GM21423 (cell line): ENCODE data around the gene CDH4.
"Not testable (repeated sequence)": the region's sequence is repeated elsewhere in the genome, so short reads cannot be mapped to it uniquely, and the experiment has no call there.

Source experiments
- ATAC-seq: cut with Tn5 transposase; IDR thresholded peaks from one replicate; pipeline ENCODE4 v1.9.1; 2021; ENCODE audit warnings: mild to moderate bottlenecking, moderate library complexity; ENCODE audit not compliant: unreplicated experiment

CDH4 gene

DNA sequence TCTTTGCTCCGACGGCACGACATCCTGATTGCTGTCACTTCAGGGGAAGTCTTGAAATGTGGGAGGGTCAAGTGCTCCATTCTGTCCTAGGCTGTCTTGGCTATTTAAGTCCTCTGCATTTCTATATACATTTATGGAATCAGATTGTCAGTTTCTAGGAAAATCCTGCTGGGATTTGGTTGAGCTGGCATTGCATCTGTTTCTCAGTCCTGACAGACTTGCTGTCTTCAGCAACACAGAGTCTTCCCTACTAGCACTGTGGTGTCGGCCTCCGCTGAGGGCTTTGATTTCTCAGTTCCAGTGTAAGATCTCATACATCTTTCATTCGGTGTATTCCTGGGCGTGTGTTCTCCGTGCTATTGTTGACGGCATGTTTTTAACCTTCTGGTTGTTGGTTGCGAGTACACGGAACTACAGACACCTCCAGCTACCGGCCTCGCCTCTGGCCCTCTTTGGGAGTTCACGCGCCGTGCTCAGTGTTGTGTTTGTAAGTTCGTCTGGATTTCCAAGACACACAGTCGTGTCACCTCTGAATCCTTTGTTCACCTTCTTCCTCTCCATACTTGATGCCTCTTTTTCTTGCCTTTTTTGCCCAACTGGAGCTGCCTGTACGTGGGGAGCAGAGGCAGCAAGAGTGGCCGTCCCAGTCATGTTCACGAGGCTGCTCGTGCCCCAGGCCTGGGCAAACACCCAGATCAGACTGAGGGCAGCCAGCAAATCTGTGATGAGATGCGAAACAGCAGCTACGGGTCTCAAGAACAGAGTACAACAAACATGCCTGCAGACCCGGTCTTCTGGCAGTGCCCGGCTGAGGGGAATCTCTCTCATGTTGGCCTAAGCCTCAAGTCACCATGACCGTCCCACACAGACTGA lies 720.8 kb downstream of the CDH4 start:
- no peak for ATAC-seq

DNA sequence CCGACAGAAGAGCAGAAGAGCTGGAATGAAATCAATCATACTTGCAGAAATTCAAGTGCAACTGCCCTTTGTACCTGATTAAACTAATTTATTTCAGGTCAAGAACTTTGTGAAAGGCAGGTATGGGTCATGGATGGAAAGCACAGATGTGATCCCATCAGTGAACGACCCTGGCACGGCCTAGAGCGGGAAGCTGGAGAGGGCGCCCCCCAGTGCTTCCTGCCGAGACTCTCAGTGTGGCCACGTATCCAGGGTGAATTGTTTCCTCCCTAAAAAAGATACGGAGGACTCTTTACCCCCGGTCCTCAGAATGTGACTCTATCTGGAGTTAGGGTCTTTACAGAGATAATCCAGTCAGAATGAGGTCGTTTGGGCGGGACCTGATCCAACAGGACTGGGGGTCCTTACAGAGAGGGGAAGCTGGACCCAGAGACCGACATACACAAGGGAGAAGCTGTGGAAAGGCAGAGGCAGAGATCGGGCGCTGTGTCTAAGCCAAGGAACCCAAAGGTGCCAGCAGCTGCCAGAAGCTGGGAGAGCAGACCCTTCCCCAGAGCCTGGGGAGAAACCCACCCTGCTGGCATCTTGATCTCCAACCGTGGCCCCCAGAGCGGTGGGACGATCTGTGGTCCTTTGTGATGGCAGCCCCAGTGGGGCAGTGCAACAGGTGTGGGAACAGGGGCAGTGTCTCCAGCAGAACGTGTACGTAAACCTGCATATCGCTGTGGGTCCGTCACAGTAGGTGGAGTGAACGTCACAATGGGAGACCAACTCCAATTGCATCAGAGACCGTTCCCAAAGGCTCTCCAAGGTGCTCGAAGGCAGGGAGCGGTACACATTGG lies 721.7 kb downstream of the CDH4 start:
- ATAC-seq = no peak

DNA sequence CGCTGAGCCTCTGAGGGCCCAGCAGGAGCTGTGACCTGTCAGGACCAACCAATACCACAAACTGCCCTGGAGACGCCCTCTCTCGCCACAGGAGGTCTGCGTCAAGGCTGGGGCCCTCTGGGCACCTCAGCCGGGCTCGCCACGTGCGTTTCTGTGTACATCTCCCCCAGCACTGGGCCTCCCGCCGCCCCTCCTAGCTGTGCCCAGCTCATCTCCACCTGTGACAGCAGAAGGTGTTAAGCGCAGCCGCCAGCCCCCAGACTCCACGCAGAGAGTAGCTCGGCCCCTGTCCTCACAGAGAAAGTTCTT lies 722.2 kb downstream of the CDH4 start:
- no peak for ATAC-seq

DNA sequence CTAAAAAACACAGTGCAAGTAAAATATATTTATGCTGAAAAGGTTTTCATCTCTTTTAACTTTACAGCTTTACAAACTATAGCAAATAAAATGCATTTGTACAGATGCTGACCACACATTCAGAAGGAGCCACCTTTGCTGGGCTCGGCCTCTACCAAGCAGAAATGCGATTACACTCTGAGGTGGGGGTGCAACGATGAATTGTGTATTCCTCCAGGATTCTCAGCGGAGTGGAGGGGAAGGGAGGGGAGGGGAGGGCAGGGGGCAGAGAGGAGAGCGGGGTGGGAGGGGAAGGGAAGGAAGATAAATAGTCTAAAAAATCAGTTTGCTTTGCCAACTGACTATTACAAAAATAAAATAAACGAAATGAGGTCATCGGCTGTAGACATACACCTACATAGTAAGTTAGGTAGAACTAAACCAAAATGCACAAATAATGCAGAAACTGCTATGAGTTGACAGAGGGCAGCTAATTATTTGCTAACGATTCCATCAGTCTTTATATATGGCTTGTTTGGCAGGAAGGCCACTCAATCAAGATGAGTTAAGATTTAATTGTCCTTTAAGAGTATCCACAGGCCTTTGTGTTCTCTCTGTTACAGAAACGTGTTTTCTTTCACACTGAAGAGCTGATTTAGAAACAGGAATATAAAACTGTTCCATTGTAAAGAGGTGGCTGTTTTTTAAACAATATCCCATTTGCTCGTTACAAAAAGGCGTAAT lies 723.5 kb downstream of the CDH4 start:
- ATAC-seq = no peak

DNA sequence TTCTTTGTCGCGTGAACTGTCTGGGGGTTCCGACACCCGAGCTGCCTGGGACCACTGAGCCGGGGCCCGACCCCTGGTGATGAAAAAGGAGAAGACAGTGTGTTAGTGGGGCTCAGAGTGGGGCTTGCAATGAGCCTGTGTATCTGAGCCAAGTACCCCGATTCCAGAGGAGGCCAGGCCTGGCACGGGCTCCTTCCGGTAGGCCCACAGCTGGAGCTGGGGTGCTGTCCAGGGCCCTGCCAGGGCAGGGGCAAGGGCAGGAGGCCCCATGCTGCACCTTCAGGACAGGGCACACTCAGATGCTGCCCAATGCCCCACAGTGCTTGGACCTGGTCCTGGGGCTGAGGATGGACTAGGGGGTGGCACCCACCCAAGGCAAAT lies 724.2 kb downstream of the CDH4 start:
- no peak for ATAC-seq

DNA sequence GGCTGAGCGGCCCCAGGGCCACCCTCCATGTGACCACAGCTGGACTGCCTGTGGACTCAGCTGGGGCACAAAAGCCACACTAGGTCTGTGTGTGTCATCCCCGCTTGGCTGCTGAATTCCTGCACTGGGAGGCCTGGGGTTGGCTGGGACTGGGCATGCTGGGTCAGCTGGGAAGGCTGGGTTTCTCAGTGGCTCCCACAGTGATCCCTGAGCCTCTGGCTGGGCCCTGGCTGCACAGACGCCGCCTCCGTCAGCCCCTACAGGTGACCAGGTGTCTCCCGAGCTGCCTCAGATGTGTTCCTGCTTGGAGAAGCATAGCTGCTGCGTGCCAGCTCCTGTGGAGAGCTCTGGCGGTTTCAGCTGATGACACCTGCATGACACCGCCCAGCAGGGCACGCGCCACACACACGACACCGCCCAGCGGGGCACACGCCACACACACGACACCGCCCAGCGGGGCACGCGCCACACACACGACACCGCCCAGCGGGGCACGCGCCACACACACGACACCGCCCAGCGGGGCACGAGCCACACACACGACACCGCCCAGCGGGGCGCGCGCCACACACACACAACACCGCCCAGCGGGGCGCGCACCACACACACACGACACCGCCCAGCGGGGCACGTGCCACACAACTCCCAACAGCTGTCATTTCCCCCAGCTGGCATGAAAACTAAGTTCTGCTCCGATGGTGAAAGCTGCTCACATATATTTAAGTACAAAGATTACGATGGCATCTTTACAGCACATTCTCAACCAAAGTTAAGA lies 724.8 kb downstream of the CDH4 start:
- no peak for ATAC-seq

DNA sequence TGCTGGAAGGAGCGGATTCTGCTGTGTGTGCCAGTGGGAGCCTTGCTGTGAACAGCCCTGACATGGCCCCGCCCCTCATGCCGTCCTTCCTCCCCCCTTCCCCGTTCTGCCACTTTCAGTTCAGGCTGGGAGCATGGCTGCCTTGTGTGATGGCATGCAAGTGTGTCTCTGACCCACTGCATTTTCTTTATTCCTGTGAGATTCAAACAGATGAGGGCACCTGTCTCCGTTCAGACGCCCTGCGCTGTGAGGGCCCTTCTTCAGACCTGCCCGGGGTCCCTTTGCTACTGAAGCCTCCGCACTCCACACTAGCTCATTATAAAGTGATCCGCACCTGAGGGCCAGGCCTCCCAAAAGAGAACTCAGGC lies 725.3 kb downstream of the CDH4 start:
- ATAC-seq = no peak

DNA sequence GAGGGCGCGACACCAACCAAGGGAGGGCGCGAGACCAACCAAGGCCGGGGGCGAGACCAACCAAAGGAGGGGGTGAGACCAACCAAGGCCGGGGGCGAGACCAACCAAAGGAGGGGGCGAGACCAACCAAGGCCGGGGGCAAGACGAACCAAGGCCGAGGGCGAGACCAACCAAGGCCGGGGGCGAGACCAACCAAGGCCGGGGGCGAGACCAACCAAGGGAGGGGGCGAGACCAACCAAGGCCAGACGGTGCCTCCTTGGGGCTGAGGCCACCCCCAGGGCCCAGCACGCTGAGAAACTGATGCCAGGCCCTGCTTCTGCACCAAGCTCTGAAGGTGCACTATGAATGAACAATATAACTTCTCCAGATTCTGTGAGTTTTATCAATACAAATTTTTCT lies 726.4 kb downstream of the CDH4 start:
- no peak for ATAC-seq

DNA sequence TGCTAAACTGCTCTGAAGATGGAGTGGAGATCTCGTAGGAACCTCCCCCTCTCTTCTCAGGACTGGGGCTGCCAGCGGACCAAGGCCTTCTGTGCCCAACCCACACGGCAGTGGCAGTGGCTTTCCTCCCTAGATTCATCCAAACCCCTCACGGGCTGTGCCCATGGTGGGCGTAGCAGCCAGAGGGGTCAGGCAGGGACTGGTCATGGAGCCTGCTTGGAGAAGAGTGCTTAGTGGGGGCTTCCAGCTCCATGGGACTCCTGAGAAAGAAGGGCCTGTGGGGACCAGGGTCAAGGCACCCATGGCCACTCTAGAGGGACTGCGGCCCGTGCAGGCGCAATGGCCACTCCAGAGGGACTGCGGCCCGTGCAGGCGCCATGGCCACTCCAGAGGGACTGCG lies 727.0 kb downstream of the CDH4 start:
- no peak for ATAC-seq

DNA sequence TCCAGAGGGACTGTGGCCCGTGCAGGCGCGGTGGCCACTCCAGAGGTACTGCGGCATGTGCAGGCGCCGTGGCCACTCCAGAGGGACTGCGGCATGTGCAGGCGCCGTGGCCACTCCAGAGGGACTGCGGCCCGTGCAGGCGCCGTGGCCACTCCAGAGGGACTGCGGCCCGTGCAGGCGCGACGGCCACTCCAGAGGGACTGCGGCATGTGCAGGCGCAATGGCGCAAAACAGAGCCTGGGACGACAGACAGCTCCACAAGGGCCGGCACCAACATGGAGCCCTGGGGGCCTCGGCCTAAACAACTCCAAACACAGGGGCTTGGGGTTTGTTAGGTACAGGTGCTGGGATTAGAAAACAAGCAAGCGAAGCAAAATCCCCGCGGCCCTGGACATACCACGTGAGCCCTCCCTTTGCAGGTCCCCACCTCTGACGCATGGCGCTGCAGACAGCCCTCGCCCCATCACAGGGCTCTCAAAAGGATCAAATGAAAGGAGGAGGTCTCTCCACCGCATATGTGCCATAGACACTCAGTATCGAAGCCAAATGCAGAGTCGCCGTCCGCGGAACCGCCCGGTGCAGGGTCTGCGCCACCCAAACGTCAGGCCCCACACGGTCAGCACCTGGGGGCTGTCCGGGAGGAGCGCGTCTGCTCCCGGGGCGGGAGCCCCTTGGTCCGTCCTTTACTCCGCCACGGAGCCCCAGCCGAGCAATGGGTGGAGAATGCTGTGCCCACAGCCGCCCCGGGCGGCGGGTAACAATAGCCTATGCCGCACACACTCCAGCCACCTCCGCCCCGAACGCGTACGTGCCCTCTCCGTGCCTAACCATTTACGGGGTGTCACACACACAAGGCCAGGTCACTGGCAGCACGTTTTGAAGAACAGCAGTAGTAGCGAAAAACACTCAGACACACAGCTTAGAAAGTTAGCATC lies 727.9 kb downstream of the CDH4 start:
- no peak for ATAC-seq

DNA sequence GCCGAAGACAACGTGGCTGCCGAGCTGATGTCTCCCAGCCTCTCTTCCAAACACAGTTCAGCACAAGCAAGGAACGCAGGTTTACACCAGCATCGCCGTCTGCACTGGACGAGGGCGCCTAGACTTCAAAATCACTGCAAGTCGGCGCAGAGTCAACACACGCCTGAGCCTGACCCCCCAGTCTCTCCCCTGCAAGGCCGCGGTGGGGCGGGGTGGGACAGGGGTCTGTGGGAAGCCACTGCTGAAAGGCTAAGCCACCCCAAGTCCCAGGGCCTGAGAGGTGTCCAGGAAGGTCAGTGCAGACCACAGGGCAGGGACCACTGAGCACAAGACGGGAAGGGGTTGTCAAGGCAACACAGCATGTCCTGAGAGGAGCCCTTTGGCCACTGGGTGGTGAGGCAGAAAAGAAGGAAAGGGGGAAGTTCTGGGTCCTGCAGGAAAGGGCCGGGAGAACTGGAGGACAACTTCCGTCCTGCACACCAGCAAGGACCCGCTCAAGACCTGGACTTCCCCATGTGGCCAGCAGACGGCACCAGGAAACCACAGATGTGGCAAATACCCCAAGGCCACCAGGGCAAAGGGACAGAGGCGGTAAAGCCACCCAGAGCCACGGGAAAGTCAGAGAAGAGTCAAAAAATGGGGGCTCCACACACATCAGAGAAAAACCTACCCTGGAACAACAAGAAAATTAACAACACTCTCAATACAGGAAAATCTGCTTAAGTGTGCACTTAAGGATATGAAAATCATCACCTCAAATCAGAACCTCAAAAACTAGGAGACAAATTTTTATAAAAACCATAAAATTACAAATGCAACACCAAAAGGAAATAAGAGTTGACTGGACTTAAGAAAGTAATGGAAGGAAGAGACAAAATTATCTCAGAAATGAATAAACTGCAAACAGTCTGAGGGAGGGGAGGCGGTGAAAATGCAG lies 728.9 kb downstream of the CDH4 start:
- no peak for ATAC-seq

DNA sequence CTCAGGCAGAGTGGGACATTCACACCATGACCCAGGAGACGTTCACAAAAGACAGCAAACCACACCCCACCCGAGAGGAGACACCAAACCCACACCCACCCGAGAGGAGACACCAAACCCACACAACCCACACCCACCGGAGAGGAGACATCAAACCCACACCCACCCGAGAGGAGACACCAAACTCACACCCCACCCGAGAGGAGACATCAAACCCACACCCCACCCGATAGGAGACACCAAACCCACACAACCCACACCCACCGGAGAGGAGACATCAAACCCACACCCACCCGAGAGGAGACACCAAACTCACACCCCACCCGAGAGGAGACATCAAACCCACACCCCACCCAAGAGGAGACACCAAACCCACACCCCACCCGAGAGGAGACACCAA lies 729.6 kb downstream of the CDH4 start:
- ATAC-seq = not testable (repeated sequence)

DNA sequence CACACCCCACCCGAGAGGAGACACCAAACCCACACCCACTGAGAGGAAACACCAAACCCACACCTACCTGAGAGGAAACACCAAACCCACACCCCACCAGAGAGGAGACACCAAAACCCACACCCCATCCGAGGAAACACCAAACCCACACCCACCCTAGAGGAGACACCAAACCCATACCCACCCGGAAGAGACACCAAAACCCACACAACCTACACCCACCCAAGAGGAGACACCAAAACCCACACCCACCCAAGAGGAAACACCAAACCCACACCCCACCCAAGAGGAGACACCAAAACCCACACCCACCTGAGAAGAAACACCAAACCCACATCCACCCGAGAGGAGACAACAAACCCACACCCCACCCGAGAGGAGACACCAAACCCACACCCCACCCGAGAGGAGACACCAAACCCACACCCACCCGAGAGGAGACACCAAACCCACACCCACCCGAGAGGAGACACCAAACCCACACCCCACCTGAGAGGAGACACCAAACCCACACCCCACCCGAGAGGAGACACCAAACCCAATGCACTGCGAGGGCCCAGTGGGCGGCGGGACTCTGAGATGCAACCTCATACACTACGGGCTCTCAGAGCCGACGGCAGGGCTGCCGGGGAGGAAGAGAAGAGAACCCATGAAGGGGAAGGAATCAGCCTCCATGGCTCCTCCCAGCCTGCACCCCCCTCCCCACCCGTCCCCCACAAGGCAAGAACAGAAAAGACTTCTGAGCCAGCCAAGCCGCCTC lies 730.3 kb downstream of the CDH4 start:
- no peak for ATAC-seq

DNA sequence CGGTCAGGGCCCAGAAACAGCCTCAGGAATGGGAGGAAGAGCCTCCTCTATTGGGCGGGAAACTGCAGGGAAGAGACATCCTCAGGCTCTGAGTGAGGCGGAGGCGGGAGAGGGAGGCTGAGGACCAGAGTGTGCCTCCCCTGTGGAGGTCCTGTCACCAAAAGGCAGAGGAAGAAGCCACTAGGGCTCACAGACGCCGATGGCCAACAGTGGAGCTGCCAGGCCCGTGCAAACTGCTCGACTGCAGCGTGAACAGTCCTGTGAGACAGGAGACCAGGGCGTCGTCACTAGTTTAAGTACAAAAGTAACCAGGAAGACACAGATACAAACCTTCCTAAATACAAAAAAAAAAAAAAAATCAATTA lies 730.9 kb downstream of the CDH4 start:
- ATAC-seq = no peak

DNA sequence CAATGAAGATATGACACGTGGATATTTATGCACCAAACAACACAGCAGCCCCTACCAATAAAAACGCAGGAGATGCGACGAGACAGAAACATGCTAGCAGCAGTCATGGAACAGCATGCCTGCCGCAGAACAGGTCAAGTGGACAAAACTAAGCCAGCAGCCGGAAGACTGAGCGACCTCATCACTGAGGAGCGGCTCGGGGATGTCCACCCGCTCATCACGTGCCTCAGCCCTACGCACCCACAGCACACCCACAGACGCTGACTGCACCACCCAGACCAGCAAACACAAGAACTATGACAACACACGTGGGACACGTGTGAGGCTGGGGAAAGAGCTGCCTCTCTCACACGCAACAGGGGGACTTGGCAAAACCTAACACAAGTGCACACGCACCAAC lies 731.9 kb downstream of the CDH4 start:
- no peak for ATAC-seq

DNA sequence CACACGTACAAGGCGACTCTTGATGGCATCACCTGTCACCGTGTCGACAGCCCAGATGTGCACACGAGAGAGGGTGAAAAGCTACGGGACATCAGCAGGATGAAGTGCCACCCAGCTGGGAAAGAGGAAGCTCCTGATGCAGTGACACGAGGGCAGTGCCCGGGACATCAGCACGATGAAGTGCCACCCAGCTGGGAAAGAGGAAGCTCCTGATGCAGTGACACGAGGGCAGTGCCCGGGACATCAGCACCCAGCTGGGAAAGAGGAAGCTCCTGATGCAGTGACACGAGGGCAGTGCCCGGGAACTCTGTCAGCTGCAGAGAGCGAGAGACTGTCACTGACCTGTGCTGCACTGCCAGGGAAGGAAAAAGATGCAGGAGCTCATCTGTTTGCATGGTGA lies 732.4 kb downstream of the CDH4 start:
- not testable (repeated sequence) for ATAC-seq

DNA sequence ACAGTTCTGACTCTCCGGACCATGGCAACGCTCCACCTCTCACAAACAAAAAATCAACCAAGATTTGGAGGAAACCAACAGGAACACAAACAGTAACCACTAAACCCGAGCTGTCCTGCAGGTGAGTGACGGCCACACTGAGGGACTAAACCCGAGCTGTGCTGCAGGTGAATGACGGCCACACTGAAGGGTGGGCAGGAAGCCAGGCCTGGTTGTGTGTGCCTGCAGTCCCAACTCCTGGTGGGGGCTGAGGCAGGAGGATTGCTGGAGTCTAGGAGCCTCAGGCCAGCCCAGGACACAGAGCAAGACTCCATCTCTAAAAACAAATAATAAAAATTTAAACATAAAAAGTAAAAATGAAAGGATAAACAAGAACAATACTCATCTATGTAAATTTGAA lies 733.0 kb downstream of the CDH4 start:
- ATAC-seq = no peak

DNA sequence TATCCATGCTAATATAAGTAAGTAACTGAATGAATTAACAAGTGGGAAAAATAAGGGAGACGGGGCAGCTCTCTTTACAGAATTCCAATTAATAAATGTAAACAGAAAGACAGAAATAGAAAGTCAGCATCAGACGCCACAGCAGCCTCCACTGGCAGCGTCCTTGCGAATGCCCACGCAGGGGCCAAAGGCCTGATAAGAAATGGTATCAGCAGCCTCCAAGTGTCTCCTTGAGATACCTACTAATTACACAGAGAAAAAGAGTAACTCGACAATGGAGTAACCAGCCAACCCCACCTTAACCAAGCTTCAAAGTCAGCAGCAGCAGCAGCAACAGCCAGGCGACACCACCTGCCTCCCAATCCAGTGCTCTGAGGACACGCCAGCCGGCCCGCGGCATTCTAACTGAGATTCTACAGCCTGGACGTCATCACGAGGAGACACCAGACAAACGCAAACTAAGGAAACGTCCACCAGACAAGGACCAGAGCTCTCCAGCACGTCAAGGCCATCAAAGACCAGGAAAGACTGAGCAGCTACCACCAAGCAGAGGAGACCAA lies 734.8 kb downstream of the CDH4 start:
- ATAC-seq = no peak
